ENCODE results near the gene CELF4.

- TF ChIP-seq, protein P1, sequence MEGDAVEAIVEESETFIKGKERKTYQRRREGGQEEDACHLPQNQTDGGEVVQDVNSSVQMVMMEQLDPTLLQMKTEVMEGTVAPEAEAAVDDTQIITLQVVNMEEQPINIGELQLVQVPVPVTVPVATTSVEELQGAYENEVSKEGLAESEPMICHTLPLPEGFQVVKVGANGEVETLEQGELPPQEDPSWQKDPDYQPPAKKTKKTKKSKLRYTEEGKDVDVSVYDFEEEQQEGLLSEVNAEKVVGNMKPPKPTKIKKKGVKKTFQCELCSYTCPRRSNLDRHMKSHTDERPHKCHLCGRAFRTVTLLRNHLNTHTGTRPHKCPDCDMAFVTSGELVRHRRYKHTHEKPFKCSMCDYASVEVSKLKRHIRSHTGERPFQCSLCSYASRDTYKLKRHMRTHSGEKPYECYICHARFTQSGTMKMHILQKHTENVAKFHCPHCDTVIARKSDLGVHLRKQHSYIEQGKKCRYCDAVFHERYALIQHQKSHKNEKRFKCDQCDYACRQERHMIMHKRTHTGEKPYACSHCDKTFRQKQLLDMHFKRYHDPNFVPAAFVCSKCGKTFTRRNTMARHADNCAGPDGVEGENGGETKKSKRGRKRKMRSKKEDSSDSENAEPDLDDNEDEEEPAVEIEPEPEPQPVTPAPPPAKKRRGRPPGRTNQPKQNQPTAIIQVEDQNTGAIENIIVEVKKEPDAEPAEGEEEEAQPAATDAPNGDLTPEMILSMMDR (IDR thresholded peaks at IDR 0.05) = no peak
- no peak for TF ChIP-seq POLR2A (IDR thresholded peaks at IDR 0.05)
These were observed 294.9 kb downstream of the CELF4 start for GRCh38 chr18:37270666-37271052.
